ENCODE data around the gene ARHGEF12. TPM values are rescaled to one million over a fixed set of nuclear protein-coding genes. Genes with fewer than 3 reads are reported as not detected.

The ARHGEF12 gene
- total and polyA plus RNA-seq, 2 donors (not counting 1 experiment from before 2014, with no cell fraction given): 2.0 to 21.6 TPM

DNA sequence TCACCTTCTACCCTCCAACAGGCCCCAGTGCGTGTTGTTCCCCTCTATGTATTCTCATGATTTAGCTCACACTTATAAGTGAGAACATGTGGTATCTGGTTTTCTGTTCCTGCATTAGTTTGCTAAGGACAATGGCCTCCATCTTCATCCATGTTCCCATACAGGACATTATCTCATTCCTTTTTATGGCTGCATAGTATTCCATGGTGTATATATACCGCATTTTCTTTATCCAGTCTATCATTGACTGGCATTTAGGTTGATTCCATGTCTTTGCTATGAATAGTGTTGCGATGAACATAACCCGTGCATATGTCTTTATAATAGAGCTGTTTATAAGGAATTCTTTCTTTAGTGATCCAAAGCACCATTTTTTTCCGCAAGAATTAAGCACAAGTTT is 39.7 kb upstream of the ARHGEF12 start:
- Histone ChIP-seq H3K27me3 (replicated peaks in 1 of 4; ENCODE audit: control extremely low read depth in 1 of 4, control insufficient read depth in 3 of 4, insufficient read depth in 4 of 4, low read length in 3 of 4) (peaks cover 0 to 15% (median 0%) of the 10 kb centered on the region in 4 experiments), H3K9ac (ENCODE audit: low read length) (no peak overlapping the region), H2AFZ (ENCODE audit: insufficient read depth, low read depth, low read length, poor library complexity, severe bottlenecking) (no peak overlapping the region), H3K4me3 (ENCODE audit: control extremely low read depth in 1 of 5, extremely low read depth in 1 of 5, insufficient read depth in 1 of 5, low read depth in 2 of 5, low read length in 4 of 5) (no peak overlapping the region), H3K4me2 (replicated peaks; ENCODE audit: low read depth, low read length, poor library complexity, severe bottlenecking) (no peak overlapping the region), H3K36me3 (replicated peaks in 1 of 2; ENCODE audit: control extremely low read depth in 1 of 2, control insufficient read depth in 1 of 2, extremely low read depth in 1 of 2, insufficient read depth in 2 of 2, low read length in 1 of 2) (no peaks in the 10 kb centered on the region), H3K9me3 (ENCODE audit: control extremely low read depth in 1 of 3, control insufficient read depth in 2 of 3, insufficient read depth in 1 of 3, low read length in 2 of 3) (no peaks in the 10 kb centered on the region), H3K4me1 (ENCODE audit: control insufficient read depth in 2 of 2, insufficient read depth in 2 of 2, low read length in 2 of 2) (no peaks in the 10 kb centered on the region), H3K27ac (ENCODE audit: low read length in 2 of 2) (no peak overlapping the region), H3K79me2 (ENCODE audit: control insufficient read depth, insufficient read depth, low read length) (no peaks in the 10 kb centered on the region), H4K20me1 (ENCODE audit: control insufficient read depth, insufficient read depth, low read length, poor library complexity, severe bottlenecking) (no peaks in the 10 kb centered on the region)
- Mint-ChIP-seq H3K9me3 (ENCODE audit: insufficient read depth) (no peaks in the 10 kb centered on the region), H3K4me3 (no peak overlapping the region), H3K4me1 (no peaks in the 10 kb centered on the region), H3K27ac (no peak overlapping the region), H3K27me3 (peaks cover 56% of the 10 kb centered on the region)
- CTCF ChIA-PET: no interaction called here
- no peak for DNase-seq
- POLR2A ChIA-PET: no interaction called here
- no peak for TF ChIP-seq EZH2 (IDR thresholded peaks at IDR 0.05; ENCODE audit: borderline replicate concordance, insufficient read depth, low read depth, low read length, poor library complexity, severe bottlenecking)
- TF ChIP-seq, protein P1, sequence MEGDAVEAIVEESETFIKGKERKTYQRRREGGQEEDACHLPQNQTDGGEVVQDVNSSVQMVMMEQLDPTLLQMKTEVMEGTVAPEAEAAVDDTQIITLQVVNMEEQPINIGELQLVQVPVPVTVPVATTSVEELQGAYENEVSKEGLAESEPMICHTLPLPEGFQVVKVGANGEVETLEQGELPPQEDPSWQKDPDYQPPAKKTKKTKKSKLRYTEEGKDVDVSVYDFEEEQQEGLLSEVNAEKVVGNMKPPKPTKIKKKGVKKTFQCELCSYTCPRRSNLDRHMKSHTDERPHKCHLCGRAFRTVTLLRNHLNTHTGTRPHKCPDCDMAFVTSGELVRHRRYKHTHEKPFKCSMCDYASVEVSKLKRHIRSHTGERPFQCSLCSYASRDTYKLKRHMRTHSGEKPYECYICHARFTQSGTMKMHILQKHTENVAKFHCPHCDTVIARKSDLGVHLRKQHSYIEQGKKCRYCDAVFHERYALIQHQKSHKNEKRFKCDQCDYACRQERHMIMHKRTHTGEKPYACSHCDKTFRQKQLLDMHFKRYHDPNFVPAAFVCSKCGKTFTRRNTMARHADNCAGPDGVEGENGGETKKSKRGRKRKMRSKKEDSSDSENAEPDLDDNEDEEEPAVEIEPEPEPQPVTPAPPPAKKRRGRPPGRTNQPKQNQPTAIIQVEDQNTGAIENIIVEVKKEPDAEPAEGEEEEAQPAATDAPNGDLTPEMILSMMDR (IDR thresholded peaks at IDR 0.05): no peak
- intact Hi-C loops (cut with micrococcal nuclease): no loop called here
- no peak for ATAC-seq (ENCODE audit: low read depth)
- WGBS (ENCODE audit: insufficient coverage): no CpG with 5 or more reads among the region's 5 CpGs

DNA sequence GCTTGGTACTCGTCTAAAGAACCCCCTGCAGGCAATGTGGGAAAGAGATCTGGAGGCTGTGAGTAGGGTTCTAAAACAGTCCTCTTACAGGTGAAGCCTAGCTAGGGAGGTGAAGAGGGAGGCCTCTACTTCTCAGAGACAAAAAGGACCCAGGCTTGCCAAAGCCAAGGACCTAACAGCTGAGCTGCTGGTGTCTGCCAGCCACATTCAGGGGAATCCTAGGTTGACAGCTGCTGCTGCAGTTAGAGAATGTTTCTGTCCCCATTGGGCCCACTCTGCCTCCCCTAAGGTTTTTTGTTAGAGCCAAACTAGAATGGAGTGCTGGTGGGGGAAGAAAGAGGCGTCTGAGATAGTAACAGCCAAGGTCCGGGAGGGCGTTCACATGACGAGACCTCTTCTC is 37.8 kb upstream of the ARHGEF12 start:
- Histone ChIP-seq H3K9me3 (ENCODE audit: control extremely low read depth in 1 of 3, control insufficient read depth in 2 of 3, insufficient read depth in 1 of 3, low read length in 2 of 3) (no peaks in the 10 kb centered on the region), H3K27ac (ENCODE audit: low read length in 2 of 2) (no peak overlapping the region), H4K20me1 (ENCODE audit: control insufficient read depth, insufficient read depth, low read length, poor library complexity, severe bottlenecking) (no peaks in the 10 kb centered on the region), H3K4me2 (replicated peaks; ENCODE audit: low read depth, low read length, poor library complexity, severe bottlenecking) (no peak overlapping the region), H3K79me2 (ENCODE audit: control insufficient read depth, insufficient read depth, low read length) (no peaks in the 10 kb centered on the region), H3K4me3 (ENCODE audit: control extremely low read depth in 1 of 5, extremely low read depth in 1 of 5, insufficient read depth in 1 of 5, low read depth in 2 of 5, low read length in 4 of 5) (no peak overlapping the region), H3K27me3 (replicated peaks in 1 of 4; ENCODE audit: control extremely low read depth in 1 of 4, control insufficient read depth in 3 of 4, insufficient read depth in 4 of 4, low read length in 3 of 4) (peaks cover 0 to 24% (median 0%) of the 10 kb centered on the region in 4 experiments), H3K36me3 (replicated peaks in 1 of 2; ENCODE audit: control extremely low read depth in 1 of 2, control insufficient read depth in 1 of 2, extremely low read depth in 1 of 2, insufficient read depth in 2 of 2, low read length in 1 of 2) (no peaks in the 10 kb centered on the region), H3K9ac (ENCODE audit: low read length) (no peak overlapping the region), H2AFZ (ENCODE audit: insufficient read depth, low read depth, low read length, poor library complexity, severe bottlenecking) (no peak overlapping the region), H3K4me1 (ENCODE audit: control insufficient read depth in 2 of 2, insufficient read depth in 2 of 2, low read length in 2 of 2) (no peaks in the 10 kb centered on the region)
- POLR2A ChIA-PET: no interaction called here
- Mint-ChIP-seq H3K4me3 (no peak overlapping the region), H3K27ac (no peak overlapping the region), H3K27me3 (peaks cover 49% of the 10 kb centered on the region), H3K4me1 (no peaks in the 10 kb centered on the region), H3K9me3 (ENCODE audit: insufficient read depth) (no peaks in the 10 kb centered on the region)
- WGBS (ENCODE audit: insufficient coverage): 100% methylated on average over 4 of the region's 5 CpGs
- CTCF ChIA-PET: interaction anchor here (0.7 kb wide), 1 partner anchor 670 kb away, joined by 3 read pairs; no protein-coding TSS in a partner anchor
- DNase-seq: no peak
- no peak for ATAC-seq (ENCODE audit: low read depth)
- intact Hi-C loops (cut with micrococcal nuclease): no loop called here
- no peak for TF ChIP-seq EZH2 (IDR thresholded peaks at IDR 0.05; ENCODE audit: borderline replicate concordance, insufficient read depth, low read depth, low read length, poor library complexity, severe bottlenecking)
- TF ChIP-seq, protein P1 (IDR thresholded peaks at IDR 0.05): no peak
